Esophagus muscularis mucosa (tissue), 4 donors: ENCODE measurements around the gene FAM89A. TPM values are rescaled to one million over a fixed set of nuclear protein-coding genes. Genes with fewer than 3 reads are reported as not detected.
"Not testable (repeated sequence)": the region's sequence is repeated elsewhere in the genome, so short reads cannot be mapped to it uniquely, and the experiment has no call there.

Source experiments
- DNase-seq: peaks from one replicate; pipeline ENCODE4 v3.0.0-alpha.2; 2017; ENCODE audit errors: extremely low spot score
- H3K27ac ChIP-seq, 4 donors: fragments of 200-600 bp; sonication (generic); replicated peaks in 1 of 4; 1 replicate in 3 of 4; 2 replicates in 1 of 4; pipeline ENCODE4 v1.5.1; 2016 to 2019; ENCODE audit warnings: mild to moderate bottlenecking in 1 of 4
- H3K27me3 ChIP-seq, 4 donors: fragments of 200-600 bp; sonication (generic); one replicate each; pipeline versions ENCODE4 v1.5.1 to v1.6.0; 2016 to 2019
- H3K36me3 ChIP-seq, 4 donors: fragments of 200-600 bp; sonication (generic); one replicate each; pipeline ENCODE4 v1.5.1; 2016 to 2019
- H3K4me1 ChIP-seq, 4 donors: fragments of 200-600 bp; sonication (generic); one replicate each; pipeline ENCODE4 v1.5.1; 2016 to 2019
- H3K4me3 ChIP-seq, 4 donors: fragments of 200-600 bp; sonication (generic); 1 replicate in 2 of 4; 2 replicates in 2 of 4; pipeline ENCODE4 v1.5.1; 2016 to 2019; ENCODE audit warnings: mild to moderate bottlenecking in 4 of 4, moderate library complexity in 1 of 4
- H3K9me3 ChIP-seq, 4 donors: fragments of 200-600 bp; sonication (generic); 1 replicate in 3 of 4; 2 replicates in 1 of 4; pipeline ENCODE4 v1.5.1; 2016 to 2019
- CTCF ChIP-seq, 3 experiments: fragments of 200-600 bp in 2 of 3; fragments of 450-650 bp in 1 of 3; sonication (generic) in 2 of 3; IDR thresholded peaks; one replicate each; pipeline ENCODE4 v1.5.1; 2017 to 2019; ENCODE audit warnings: antibody characterized with exemption in 3 of 3, mild to moderate bottlenecking in 2 of 3, moderate library complexity in 1 of 3
- EP300 ChIP-seq: sonication (generic); formaldehyde crosslinking; IDR thresholded peaks from one replicate; pipeline ENCODE4 v1.6.1; 2017; ENCODE audit warnings: antibody characterized with exemption
- POLR2A ChIP-seq: fragments of 450-650 bp; IDR thresholded peaks from one replicate; pipeline ENCODE4 v1.6.1; 2017; ENCODE audit warnings: antibody characterized with exemption, moderate library complexity, mild to moderate bottlenecking, low read depth
- POLR2AphosphoS5 ChIP-seq, 2 donors: sonication (generic); formaldehyde crosslinking; IDR thresholded peaks; one replicate each; pipeline ENCODE4 v1.6.1; 2017; ENCODE audit warnings: antibody characterized with exemption in 2 of 2
- WGBS: methylation state at CpG from one replicate; pipeline ENCODE4 v1.1.5; 2018; 5-methylcytosine and 5-hydroxymethylcytosine counted together
- intact Hi-C: fragments of 100-400 bp; cut with DNase I; formaldehyde crosslinking; loops from one replicate; pipeline ENCODE4 v1.15.1; 2023
- total RNA-seq, 4 donors: library from RNA; depleted of rRNA; stranded (reverse); fragments of >200 nt; gene quantifications; one replicate each; pipeline versions ENCODE4 v1.1.0 to v1.2.1, GENCODE V29; 2016

FAM89A gene
- total RNA-seq, 4 donors from 2014 or later = 1.7 to 13.6 (median 5.6) TPM

- H3K27ac ChIP-seq = no peak overlapping the region
- peaks cover 0 to 13% (median 0%) of the 10 kb centered on the region in 4 donors for H3K27me3 ChIP-seq
- no peak for TF ChIP-seq CTCF (IDR thresholded peaks at IDR 0.05)
- H3K9me3 ChIP-seq = no peaks in the 10 kb centered on the region
- H3K36me3 ChIP-seq = no peaks in the 10 kb centered on the region
- WGBS = 84% methylated on average over 6 of the region's 6 CpGs
- no peak overlapping the region for H3K4me3 ChIP-seq
- DNase-seq = peak; percentile 55
- no peaks in the 10 kb centered on the region for H3K4me1 ChIP-seq
- intact Hi-C loops = no loop called here
Measured at GRCh38 chr1:231026576-231026975, 13.5 kb downstream of the FAM89A start.

GRCh38 chr1:231023150-231023549 is 16.9 kb downstream of the FAM89A start:
- H3K27ac ChIP-seq = no peak overlapping the region
- no peaks in the 10 kb centered on the region for H3K9me3 ChIP-seq
- WGBS = 96% methylated on average over 6 of the region's 9 CpGs

GRCh38 chr1:231022543-231022942 is 17.5 kb downstream of the FAM89A start:
- H3K27ac ChIP-seq, intact Hi-C loops: not testable (repeated sequence)
- 94% methylated on average over 7 of the region's 7 CpGs for WGBS

More at GRCh38 chr1:231023150-231023549, 16.9 kb downstream of the FAM89A start:
- Histone ChIP-seq H3K36me3 (peaks cover 0 to under 1% (median 0%) of the 10 kb centered on the region in 4 donors), H3K4me3 (no peak overlapping the region), H3K27me3 (peaks cover 0 to 17% (median 0%) of the 10 kb centered on the region in 4 donors), H3K4me1 (peaks cover 0 to 4% (median 2%) of the 10 kb centered on the region in 4 donors)
- intact Hi-C loops = no loop called here
- peak; percentile 19 for DNase-seq
- no peak for TF ChIP-seq POLR2AphosphoS5 (IDR thresholded peaks at IDR 0.05)
- no peak for TF ChIP-seq EP300
- no peak for TF ChIP-seq POLR2A
- no peak for TF ChIP-seq CTCF (IDR thresholded peaks at IDR 0.05)

GRCh38 chr1:231021540-231022031 is 18.5 kb downstream of the FAM89A start:
- DNase-seq = no peak
- WGBS = 86% methylated on average over 12 of the region's 12 CpGs
- no peaks in the 10 kb centered on the region for H3K9me3 ChIP-seq
- no peak overlapping the region for H3K4me3 ChIP-seq
- TF ChIP-seq EP300 = no peak
- no peak for TF ChIP-seq CTCF (IDR thresholded peaks at IDR 0.05)
- no peak for TF ChIP-seq POLR2AphosphoS5 (IDR thresholded peaks at IDR 0.05)
- TF ChIP-seq POLR2A = no peak
- peaks cover 0 to 4% (median 2%) of the 10 kb centered on the region in 4 donors for H3K4me1 ChIP-seq
- no peak overlapping the region for H3K27ac ChIP-seq
- intact Hi-C loops = no loop called here
- H3K36me3 ChIP-seq = peaks cover 0 to 10% (median 0%) of the 10 kb centered on the region in 4 donors
- H3K27me3 ChIP-seq = peaks cover 0 to 16% (median 0%) of the 10 kb centered on the region in 4 donors

More at GRCh38 chr1:231022543-231022942, 17.5 kb downstream of the FAM89A start:
- H3K9me3 ChIP-seq, H3K4me1 ChIP-seq, H3K4me3 ChIP-seq, H3K36me3 ChIP-seq: not testable (repeated sequence)
- DNase-seq = peak; percentile 8
- H3K27me3 ChIP-seq = peaks cover 0 to 17% (median 0%) of the 10 kb centered on the region in 4 donors

- 54% methylated on average over 7 of the region's 7 CpGs for WGBS
Measured at GRCh38 chr1:231020816-231021215, 19.2 kb downstream of the FAM89A start.

More at GRCh38 chr1:231020816-231021215, 19.2 kb downstream of the FAM89A start:
- intact Hi-C loops = no loop called here
- TF ChIP-seq POLR2A (no peak), CTCF (IDR thresholded peaks at IDR 0.05) (no peak), POLR2AphosphoS5 (IDR thresholded peaks at IDR 0.05) (no peak), EP300 (no peak)
- Histone ChIP-seq H3K27me3 (peaks cover 0 to 16% (median 0%) of the 10 kb centered on the region in 4 donors), H3K4me3 (no peak overlapping the region), H3K36me3 (peaks cover 0 to 10% (median 0%) of the 10 kb centered on the region in 4 donors), H3K4me1 (peaks cover 0 to 4% (median 2%) of the 10 kb centered on the region in 4 donors), H3K9me3 (no peaks in the 10 kb centered on the region), H3K27ac (peak overlapping the region in 1 of 4 donors; percentile 20)
- peak; percentile 64 for DNase-seq
